GM18511 (cell line): Measurements from ENCODE around the gene ABCB7.
A peak's percentile ranks its signal among the peaks of the same experiment; 100 is the strongest.
"Not testable (repeated sequence)": the region's sequence is repeated elsewhere in the genome, so short reads cannot be mapped to it uniquely, and the experiment has no call there.

Experiments used
- ATAC-seq: cut with Tn5 transposase; IDR thresholded peaks from one replicate; pipeline ENCODE4 v1.9.1; 2021; ENCODE audit warnings: mild to moderate bottlenecking, moderate library complexity; ENCODE audit not compliant: unreplicated experiment

Gene ABCB7

GRCh38 chrX:75155827-75156525 is at the start of gene ABCB7:
ABCB7 (minus strand) TSS chrX:75156283; CDS start chrX:75156272, 11 bp downstream.
- ATAC-seq = peak; percentile 87

- not testable (repeated sequence) for ATAC-seq
Measured at GRCh38 chrX:75188415-75189206, 32.5 kb upstream of the ABCB7 start.

- no peak for ATAC-seq
Measured at GRCh38 chrX:75181721-75182120, 25.6 kb upstream of the ABCB7 start.

GRCh38 chrX:75179536-75180293 is 23.6 kb upstream of the ABCB7 start:
- not testable (repeated sequence) for ATAC-seq

GRCh38 chrX:75172257-75172890 is 16.3 kb upstream of the ABCB7 start:
- not testable (repeated sequence) for ATAC-seq

- ATAC-seq = no peak
Measured at GRCh38 chrX:75158054-75158453, 2.0 kb upstream of the ABCB7 start.

GRCh38 chrX:75156531-75156945 is 455 bp upstream of the ABCB7 start:
- no peak for ATAC-seq

GRCh38 chrX:75155447-75155826 is 646 bp downstream of the ABCB7 start:
- peak; percentile 38 for ATAC-seq

- no peak for ATAC-seq
Measured at GRCh38 chrX:75154871-75155270, 1.2 kb downstream of the ABCB7 start.

- ATAC-seq = no peak
Measured at GRCh38 chrX:75151827-75152592, 4.1 kb downstream of the ABCB7 start.

- ATAC-seq = no peak
Measured at GRCh38 chrX:75149654-75150053, 6.4 kb downstream of the ABCB7 start.

GRCh38 chrX:75132672-75133071 is 23.4 kb downstream of the ABCB7 start:
- ATAC-seq = no peak

GRCh38 chrX:75131973-75132627 is 24.0 kb downstream of the ABCB7 start:
- ATAC-seq = no peak

GRCh38 chrX:75129069-75129468 is 27.0 kb downstream of the ABCB7 start:
- not testable (repeated sequence) for ATAC-seq

GRCh38 chrX:75118296-75118695 is 37.8 kb downstream of the ABCB7 start:
- no peak for ATAC-seq

GRCh38 chrX:75115707-75116413 is 40.2 kb downstream of the ABCB7 start:
- no peak for ATAC-seq

GRCh38 chrX:75114638-75115037 is 41.4 kb downstream of the ABCB7 start:
- ATAC-seq = no peak

GRCh38 chrX:75113664-75114063 is 42.4 kb downstream of the ABCB7 start:
- ATAC-seq = no peak

- ATAC-seq = no peak
Measured at GRCh38 chrX:75107863-75108509, 48.1 kb downstream of the ABCB7 start.
